Astrocyte (in vitro differentiated cells and primary cell): ENCODE results near the gene DNAJC11.

Source experiments
- CTCF ChIP-seq: IDR thresholded peaks from 2 replicates; pipeline ENCODE4 v1.5.1; 2011; ENCODE audit warnings: low read depth, mild to moderate bottlenecking, inconsistent platforms, low read length, moderate library complexity; ENCODE audit not compliant: insufficient read depth
- EZH2 ChIP-seq: IDR thresholded peaks from 2 replicates; pipeline ENCODE4 v1.6.1; 2012; ENCODE audit warnings: mild to moderate bottlenecking, low read length, inconsistent platforms; ENCODE audit not compliant: insufficient read depth

GRCh38 chr1:6591644-6592043 is 110.0 kb downstream of the DNAJC11 start:
- TF ChIP-seq CTCF (no peak), EZH2 (no peak)
